Stimulated activated CD4-positive, alpha-beta T cell treated with anti-CD3 and anti-CD28 coated beads, Interleukin-15, amount 100 ng/mL, for 48 hours (primary cell): ENCODE measurements around the gene BNC2.
"Not testable (repeated sequence)": the region's sequence is repeated elsewhere in the genome, so short reads cannot be mapped to it uniquely, and the experiment has no call there.

ENCODE experiments used
- DNase-seq, 2 donors: peaks; one replicate each; pipeline ENCODE4 v3.0.0-alpha.2; 2020; ENCODE audit warnings: low read depth in 2 of 2

The BNC2 gene

DNA sequence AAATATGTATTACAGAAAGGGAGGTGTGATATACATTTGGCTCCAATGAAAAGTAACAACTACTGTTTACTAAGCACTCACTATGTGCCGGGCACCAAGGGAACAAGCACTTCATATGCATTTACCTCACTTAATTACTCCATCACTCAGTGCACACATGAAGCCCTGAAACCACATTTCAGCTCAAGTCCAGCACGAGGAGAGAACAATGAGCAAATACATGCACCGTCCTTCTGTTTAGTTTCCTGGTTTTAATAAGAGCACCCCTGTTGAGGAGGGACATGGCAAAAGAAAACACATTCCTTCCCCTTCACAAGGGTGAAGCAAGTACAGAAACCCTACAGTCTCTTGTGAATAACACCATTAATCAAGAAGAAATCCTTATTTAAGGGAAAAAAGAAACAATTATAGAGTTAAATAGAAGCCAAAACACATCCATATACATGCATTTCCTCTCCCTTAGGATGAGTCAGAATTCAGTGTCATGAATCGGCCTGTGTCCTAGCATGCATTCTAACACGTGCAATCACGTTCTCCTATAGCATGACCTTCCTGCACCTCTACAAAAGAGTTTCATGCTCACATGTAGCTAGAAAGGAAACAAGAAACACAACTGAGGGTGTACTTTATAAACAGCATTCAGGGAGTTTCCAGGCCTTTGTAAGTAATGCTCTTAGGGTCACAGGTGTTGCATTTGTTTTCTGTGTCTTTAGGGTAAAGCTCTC, 411.6 kb downstream of the BNC2 start:
- DNase-seq = no peak

DNA sequence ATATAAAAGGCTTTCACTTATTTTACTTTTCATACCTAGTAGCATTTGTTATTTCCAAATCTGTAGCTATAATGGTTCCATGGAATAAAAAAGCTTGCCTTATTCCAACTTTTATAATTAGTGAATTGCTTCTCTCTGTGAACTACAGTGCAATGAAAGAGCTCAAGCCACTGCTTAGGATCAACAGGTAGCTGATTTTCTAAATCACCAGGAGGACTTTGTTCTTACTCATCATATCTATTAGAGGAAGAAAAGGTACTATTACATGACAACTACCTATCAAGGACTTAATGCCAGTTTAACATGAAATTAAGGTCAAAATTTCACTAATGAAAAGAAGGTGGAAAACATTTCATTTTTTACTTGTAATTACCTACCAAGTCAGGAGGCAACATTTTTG, 414.6 kb downstream of the BNC2 start:
- DNase-seq = no peak

DNA sequence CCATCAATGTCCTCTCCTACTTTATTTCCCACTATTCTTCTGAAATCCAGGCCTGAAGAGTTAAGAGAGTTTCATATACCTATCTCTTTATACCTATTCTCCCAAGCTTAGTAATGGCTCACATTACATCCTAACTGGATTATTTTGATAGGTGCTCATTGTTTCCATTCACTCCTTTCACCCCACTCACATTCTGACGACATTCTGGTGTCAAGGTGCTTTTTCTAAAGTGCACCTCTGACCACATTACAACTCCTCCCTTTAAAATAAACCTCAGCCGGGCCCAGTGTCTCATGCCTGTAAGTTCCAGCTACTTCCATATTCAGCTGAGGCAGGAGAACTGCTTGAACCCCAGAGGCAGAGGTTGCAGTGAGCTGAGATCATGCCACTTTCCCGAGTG, 417.1 kb downstream of the BNC2 start:
- DNase-seq = no peak

DNA sequence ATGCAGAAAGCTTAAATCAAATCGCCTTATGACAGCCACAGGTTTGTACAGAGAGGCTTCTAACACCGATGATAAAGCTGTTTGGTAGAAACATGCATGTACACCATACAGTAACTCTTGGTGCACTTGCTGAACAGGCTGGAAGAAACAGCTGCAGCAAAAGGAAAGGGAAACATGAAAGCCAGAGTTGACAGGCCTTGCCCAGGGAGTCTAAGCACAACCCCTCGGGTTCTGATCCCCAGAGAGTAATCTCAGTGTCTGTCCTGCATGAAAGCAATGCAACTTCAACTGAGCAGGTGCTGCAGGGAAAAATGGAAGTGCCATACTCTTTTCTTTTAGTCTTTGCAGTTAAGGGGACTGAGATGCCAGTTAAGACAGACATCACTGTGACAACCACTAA, 419.9 kb downstream of the BNC2 start:
- no peak for DNase-seq

DNA sequence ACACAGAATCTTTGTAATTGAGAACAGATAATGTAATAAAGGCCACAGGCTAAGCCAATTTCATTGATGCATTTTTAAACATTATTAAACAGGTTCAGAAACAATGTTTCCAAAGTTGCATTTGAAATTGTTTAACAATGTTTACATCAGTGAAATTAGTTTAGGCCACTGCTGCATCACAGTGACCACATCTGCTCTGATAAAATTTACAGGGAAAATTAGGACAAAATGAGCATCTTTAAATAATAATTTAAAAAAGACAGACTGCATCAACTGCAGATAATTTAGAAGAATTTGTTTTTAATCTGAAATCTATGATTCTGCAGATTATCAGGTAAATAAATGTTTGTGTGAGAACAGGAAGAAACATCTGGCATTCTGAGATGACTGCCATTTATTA, 420.4 kb downstream of the BNC2 start:
- DNase-seq = no peak

DNA sequence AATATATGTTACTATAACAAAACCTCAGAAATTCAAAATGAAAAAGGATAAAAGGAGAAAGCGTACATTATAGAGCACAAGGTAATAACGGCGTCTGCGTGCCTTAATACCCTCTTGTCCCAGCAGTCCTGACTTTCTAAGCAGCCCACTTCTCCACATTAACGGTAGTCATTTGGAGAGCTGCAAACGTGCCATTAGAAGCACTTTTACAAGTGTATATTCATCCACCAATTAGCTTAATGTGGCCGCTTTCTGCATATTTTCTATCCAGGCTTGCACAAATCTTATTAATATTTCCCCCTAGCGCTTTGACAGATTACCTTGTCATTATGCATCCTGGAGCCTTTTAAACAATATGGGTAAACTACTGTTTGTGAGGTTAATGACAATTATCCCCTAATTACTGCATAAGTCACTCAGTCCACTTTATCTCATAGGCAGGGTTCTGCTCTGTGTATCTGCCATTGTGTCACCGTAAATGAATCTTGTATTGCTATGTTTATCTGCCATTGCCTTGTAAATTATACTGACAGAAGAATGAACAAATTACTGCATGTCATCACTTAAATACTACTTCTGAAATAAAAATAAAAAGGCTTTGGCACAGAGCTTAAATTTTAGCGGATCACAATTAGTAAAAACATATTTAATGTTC, 421.3 kb downstream of the BNC2 start:
- DNase-seq = no peak

DNA sequence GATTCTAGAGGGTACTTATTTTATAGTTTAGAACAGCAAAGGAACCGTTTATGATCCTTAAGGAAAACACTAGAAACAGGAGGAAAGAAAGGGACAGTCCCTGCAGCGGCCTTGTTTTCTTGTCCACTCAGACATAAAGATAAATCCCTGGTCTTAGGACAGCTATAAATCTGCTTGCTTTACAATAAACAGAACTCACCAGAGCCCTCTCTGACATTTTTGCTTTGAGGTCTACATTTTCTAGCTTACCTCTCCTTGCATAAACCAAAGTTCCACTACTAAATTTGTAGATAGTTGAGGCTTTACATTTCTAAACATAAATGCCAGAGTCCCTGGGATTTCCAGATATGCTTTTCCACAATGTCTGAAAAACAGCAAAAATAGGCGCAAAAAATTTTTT, 422.5 kb downstream of the BNC2 start:
- no peak for DNase-seq

DNA sequence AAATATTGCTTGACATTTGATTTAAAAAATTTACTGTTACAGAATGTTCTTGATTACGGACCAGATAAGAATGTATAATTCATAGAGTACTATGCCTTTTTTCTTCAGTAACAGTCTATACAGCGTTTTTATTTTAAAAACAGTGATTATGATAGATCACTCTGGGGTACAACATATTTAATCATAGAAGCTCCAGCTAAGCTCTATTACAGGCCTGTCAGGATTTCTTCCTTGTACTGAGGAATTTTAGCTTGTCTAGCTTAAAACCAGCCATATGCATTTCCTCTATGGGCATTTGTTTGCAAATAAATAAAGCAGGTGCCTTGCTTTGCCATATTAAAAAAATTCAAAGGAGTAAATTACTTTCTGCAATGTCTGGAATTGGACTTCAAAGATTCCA, 423.8 kb downstream of the BNC2 start:
- no peak for DNase-seq

DNA sequence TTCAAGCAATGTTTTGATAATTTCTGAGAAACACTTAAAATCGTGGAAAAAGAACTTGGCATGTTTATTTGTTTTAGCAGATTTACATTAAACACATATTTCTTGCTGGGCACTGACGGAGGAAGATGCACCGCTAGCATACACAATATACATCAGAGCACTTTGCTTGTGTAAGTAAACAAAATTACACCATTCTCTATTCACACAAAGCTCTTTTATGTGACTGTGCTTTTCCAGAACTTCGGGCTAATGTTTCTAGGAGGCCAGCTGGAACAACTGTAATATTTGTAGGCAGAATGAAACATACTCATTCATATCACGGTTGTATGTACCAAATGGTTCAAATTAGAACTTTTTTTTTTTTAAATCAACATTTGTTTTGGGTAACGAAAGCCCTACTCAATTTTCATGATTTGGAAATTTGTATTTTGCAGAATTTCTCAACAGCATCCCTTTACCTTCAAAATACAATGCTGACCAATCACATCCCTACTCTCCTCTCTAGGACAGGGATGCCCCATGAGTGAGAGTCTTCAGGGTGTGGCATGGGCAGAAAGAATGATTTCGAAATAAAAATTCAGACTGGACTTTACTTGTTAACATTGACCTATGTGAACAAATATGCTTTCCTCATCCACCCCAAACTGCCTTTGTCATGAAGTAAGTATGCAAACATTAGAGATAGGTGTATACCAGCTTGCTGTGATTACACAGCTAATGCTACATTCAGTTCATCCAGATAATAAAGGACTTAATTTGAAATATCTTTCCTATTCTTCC, 425.1 kb downstream of the BNC2 start:
- no peak for DNase-seq

DNA sequence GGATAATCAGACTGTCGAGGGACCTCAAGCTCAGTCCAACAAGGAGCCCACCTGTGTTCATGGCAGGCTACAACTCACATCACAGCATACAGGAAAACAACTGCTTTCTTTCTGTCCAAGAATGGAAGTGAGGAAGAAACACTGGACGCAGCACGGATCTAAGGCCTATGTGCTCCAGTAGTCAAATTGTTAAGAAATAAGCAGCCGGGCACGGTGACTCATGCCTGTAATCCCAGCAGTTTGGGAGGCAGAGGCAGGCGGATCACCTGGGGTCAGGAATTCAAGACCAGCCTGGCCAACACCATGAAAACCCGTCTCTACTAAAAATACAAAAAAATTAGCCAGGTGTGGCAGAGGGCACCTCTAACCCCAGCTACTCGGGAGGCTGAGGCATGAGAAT, 427.8 kb downstream of the BNC2 start:
- DNase-seq = no peak

DNA sequence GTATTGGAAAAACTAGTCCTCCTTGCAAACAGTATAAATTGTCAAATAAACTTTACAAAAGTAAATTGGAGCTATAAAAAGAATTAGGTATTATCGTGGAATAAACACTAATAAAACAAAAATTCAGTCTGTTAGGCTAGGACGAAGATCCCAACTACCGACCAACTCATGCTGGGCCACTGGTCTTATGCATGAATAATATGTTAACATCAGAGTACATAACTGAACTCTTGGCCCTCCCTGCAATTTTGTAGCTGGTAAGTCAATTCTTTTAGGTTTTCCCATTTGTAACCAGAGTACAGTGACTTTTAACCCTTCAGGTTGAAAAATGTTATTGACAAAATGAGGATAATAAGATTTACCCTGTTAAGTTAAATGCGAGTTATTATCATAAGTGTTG, 428.7 kb downstream of the BNC2 start:
- DNase-seq = no peak

DNA sequence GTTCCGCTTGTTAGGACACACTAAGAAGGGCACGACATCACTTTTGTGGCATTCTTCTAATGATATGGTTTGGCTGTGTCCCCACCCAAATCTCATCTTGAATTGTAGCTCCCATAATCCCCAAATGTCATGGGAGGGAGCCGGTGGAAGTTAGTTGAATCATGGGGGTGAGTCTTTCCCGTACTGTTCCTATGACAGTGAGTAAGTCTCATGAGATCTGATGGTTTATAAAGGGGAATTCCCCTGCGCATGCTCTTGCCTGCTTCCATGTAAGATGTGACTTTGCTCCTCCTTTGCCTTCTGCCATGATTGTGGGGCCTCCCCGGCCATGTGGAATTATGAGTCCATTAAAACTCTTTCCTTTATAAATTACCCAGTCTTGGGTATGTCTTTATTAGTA, 431.6 kb downstream of the BNC2 start:
- DNase-seq = not testable (repeated sequence)

DNA sequence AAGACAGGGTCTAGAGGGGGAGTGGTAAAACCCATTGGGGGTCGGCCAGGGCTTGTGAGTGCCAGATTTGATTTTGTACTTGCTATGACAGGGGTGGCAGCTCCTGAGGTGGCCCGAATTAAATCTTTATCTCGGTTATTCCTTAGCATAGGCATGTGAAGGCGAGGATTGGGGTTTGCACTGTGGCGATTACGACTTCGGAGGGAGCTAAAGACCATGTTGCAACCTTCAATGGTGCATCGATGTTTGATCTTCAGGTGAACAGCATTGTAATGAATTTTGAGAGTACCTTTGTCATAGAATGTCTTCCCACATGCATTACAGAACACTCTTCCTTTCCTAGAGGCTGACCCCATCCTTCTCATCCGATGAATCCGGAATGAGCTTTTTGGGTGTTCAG, 433.9 kb downstream of the BNC2 start:
- no peak for DNase-seq

DNA sequence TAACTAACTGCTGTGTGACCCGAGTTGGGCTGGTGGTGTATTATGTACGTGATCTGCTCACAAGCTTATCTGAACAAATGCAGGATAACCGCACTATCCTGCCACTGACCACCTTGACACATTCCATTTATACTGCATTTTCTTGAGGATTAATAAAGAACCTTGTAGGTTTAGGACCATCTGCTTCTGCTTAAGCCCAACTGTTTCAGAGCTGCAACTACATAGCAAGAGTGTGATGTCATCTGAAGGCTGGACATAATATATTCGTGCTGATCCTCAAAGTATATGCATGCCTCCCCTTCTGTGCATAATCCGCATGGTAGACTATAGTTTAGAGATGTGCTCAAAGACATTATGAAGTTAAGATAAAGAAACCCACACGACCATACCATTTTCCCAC, 435.9 kb downstream of the BNC2 start:
- no peak for DNase-seq

DNA sequence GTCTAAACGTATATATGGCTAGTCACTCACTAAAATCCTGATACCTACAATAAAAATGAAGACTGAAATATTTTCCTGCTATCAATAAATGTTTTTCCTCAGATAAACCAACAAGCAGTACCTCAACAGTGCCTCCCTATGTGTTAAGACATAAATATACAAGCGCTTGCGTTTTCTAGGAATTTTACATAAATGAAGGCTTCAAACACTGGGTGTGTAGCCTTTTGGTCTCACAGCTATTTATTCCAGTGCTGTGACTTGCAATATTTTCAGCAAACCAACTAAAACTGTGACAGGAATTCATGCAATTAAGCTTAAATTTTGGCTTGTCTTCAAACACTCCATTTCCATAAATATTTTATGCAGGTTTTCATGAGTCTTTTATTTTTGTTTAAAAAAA, 437.0 kb downstream of the BNC2 start:
- DNase-seq = no peak

DNA sequence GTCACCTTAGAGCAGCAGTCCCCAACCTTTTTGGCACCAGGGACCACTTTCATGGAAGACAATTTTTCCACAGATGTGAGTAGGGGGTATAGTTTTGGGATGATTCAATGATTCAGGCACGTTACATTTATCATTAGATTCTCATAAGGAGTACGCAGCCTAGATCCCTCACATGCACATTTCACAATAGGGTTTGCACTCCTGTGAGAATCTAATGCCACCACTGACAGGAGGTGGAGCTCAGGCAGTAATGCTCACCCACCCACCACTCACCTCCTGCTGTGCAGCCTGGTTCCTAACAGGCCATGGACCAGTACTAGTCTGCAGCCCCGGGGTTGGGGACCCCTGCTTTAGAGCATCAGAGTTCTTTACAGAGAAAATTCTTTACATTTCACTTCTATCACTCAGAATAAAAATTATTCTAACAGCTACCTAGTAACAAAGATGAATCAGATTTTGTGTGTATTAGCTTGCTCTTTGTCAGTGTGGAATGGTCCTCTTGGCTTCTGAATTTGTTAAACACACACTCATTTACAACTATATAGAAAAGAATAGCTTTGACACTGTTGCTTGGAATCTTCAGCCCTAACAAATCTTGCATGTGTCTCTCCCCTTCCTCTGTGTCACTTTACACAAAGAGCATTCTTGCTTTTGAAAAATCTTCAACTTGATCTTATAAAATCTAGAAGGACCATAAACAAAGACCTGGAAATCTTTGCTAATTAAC, 438.6 kb downstream of the BNC2 start:
- no peak for DNase-seq

DNA sequence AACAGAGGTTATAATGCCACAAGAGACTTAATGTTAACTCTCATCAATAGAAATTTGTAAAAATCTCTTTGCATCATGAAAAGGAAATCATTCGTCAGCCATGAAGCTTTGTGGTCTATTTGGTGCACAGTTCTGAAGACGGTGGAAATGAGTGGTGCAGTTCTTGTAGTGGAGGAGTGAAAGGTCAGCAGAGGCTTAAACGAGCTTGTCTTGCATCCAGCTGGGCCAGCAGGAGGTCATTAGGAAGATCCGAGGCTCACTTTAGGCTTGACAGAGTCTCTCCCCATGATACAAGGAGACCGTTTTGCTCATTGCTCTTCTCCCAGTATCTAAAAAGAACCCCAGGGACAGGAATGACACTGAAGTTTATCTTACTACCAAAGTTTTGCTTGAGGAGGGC, 440.8 kb downstream of the BNC2 start:
- DNase-seq = no peak

DNA sequence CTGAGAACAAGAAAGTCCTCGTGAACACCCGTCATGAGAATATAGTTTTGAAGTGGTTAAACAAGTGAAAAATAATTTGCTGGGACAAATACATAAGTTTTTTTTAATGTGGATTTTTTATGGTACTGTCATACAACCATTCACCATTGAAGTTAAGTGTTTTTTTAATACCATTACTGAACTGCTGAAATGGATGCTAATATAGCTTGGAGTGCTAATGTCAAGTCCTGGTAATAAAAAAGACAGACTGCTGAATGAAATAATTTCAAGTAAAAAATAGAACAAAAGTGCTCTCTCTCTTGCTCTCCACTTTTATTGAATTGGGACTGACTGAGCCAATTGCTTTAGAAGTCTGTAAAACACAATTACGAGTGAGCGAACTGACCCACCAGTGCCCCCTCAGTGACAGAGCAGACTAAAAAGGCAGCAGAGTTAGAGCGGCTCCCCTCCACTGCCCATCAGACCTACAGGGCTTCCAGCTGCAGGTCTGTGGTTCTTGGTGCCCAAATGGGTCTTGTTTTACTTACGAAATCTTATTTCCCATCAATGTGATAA, 442.5 kb downstream of the BNC2 start:
- DNase-seq = no peak

DNA sequence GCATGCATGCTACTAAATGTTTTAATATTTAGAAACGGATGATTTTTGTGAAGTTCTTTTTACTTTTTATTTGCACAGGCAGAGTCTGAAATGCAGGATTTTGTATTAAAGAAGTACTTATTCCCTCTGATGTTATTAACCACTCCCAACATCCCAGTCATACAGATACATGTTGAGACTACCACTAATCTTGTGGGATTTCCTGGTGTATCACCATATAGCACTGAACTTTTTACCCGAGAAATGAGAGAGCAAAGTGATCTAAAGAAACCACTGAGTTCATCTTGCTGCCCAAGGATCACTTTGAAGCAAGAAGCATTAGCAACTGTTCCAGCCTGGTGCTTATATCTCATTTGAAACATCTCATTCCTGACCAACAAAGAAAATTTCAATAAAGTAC, 443.8 kb downstream of the BNC2 start:
- no peak for DNase-seq

DNA sequence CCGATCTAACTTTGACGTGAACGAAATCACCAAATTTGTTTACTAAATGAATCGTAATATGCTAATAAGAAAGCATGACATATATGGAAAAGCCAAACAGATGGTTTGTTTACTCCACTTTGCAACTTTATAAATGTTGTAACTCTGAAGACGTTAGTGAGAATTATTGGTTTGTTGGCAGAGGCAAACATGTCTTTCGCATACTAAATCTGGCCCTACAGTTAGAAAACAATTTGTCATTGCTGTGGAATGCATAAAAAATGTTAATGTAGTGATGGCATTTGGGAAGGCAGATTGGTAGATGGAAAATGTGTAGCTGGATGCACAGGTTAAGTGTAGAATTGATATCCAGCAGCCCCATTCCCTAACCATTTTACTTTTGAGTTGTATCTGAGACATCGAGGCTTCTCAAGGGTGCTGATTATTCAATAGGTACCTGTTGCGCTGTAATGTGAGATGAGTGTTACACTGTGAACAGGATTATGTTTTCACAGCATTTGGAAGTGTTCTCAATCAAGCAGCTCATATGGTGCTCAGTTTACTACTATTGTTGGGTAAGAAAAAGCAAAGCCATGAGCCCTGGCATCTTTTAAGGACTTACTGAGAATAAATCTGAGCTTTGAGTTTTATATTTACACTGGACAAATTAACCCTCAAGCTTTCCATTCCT, 444.8 kb downstream of the BNC2 start:
- no peak for DNase-seq

DNA sequence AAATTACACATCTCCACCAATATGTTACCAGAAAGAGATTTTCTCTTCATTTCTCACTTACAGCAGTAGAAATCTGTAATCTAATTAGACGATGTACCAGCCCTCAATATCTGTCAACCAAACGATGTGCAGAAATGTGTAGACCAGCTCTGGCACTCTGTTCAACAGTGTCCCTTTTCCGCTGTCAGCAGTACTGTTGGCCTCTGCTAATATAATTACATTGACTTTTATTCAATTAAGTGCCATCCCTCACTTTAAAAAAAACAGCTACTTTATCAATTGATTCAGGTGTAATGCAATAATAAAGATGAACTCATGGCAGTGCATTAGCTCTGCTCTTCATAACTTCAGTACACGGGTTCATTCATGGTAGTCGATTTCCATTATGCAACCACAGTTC, 448.4 kb downstream of the BNC2 start:
- DNase-seq = no peak

DNA sequence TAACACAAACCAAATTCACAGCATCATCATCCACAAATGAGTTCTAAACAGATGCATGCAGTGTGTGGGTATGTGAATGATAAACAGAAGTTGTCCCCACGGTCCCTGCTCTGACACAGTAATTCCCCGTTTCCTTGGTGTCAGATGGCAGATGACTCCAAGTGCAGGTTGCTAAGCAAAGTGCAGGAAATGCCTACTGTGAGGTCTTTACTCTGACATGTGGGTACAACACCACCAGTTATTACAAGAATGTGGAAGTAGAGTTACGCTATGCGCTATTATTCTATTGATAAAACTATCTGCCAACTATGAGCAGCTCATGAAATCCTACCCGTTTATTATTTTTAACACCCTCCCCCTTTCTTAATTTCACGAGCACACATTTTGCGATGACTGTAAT, 448.9 kb downstream of the BNC2 start:
- DNase-seq = no peak
